Measurements from ENCODE around the gene CACNA1I.

CACNA1I gene

GRCh38 chr22:39568278-39568981 is 2.1 kb upstream of the CACNA1I start:
- DNase-seq (ENCODE audit: low read depth) = no peak

- no peak for DNase-seq (ENCODE audit: low read depth)
Observed at GRCh38 chr22:39569066-39569465, 1.5 kb upstream of the CACNA1I start.

GRCh38 chr22:39570226-39570625 is 327 bp upstream of the CACNA1I start:
- no peak for DNase-seq (ENCODE audit: low read depth)

GRCh38 chr22:39571538-39571937 is 985 bp downstream of the CACNA1I start:
- DNase-seq (ENCODE audit: low read depth) = no peak

GRCh38 chr22:39574779-39575551 is 4.4 kb downstream of the CACNA1I start:
- DNase-seq (ENCODE audit: low read depth) = no peak

GRCh38 chr22:39575552-39575825 is 4.9 kb downstream of the CACNA1I start:
- no peak for DNase-seq (ENCODE audit: low read depth)

GRCh38 chr22:39576027-39576426 is 5.5 kb downstream of the CACNA1I start:
- DNase-seq (ENCODE audit: low read depth) = no peak

- no peak for DNase-seq (ENCODE audit: low read depth)
Observed at GRCh38 chr22:39577366-39577765, 6.8 kb downstream of the CACNA1I start.

- no peak for DNase-seq (ENCODE audit: low read depth)
Observed at GRCh38 chr22:39577900-39578299, 7.3 kb downstream of the CACNA1I start.

- DNase-seq (ENCODE audit: low read depth) = no peak
Observed at GRCh38 chr22:39580006-39580441, 9.5 kb downstream of the CACNA1I start.

- DNase-seq (ENCODE audit: low read depth) = no peak
Observed at GRCh38 chr22:39580795-39581194, 10.2 kb downstream of the CACNA1I start.

GRCh38 chr22:39581303-39581702 is 10.8 kb downstream of the CACNA1I start:
- no peak for DNase-seq (ENCODE audit: low read depth)

- no peak for DNase-seq (ENCODE audit: low read depth)
Observed at GRCh38 chr22:39583066-39583667, 12.6 kb downstream of the CACNA1I start.

- DNase-seq (ENCODE audit: low read depth) = no peak
Observed at GRCh38 chr22:39589875-39590274, 19.3 kb downstream of the CACNA1I start.

- no peak for DNase-seq (ENCODE audit: low read depth)
Observed at GRCh38 chr22:39592081-39593065, 21.8 kb downstream of the CACNA1I start.

GRCh38 chr22:39593066-39593930 is 22.7 kb downstream of the CACNA1I start:
- DNase-seq (ENCODE audit: low read depth) = no peak

- no peak for DNase-seq (ENCODE audit: low read depth)
Observed at GRCh38 chr22:39593931-39594285, 23.4 kb downstream of the CACNA1I start.

GRCh38 chr22:39594411-39594810 is 23.9 kb downstream of the CACNA1I start:
- DNase-seq (ENCODE audit: low read depth) = no peak

GRCh38 chr22:39595622-39596172 is 25.1 kb downstream of the CACNA1I start:
- no peak for DNase-seq (ENCODE audit: low read depth)

- DNase-seq (ENCODE audit: low read depth) = no peak
Observed at GRCh38 chr22:39596601-39597000, 26.0 kb downstream of the CACNA1I start.
